GM18505 (cell line): Measurements from ENCODE around the gene RFXANK.
"Not testable (repeated sequence)": the region's sequence is repeated elsewhere in the genome, so short reads cannot be mapped to it uniquely, and the experiment has no call there.

ENCODE experiments used
- ATAC-seq: cut with Tn5 transposase; IDR thresholded peaks from one replicate; pipeline ENCODE4 v1.9.1; 2021; ENCODE audit not compliant: unreplicated experiment
- POLR2A ChIP-seq: IDR thresholded peaks from 4 replicates; pipeline ENCODE4 v1.6.1; 2011; ENCODE audit warnings: borderline replicate concordance; ENCODE audit not compliant: insufficient read depth, insufficient read length; ENCODE audit errors: extremely low read depth

RFXANK gene

GRCh38 chr19:19155495-19156219, 36.4 kb upstream of the RFXANK start:
- TF ChIP-seq POLR2A, result no peak
- peak; percentile 45 for ATAC-seq

- no peak for ATAC-seq
- TF ChIP-seq POLR2A, result no peak
Observed at GRCh38 chr19:19157808-19158207, 34.2 kb upstream of the RFXANK start.

GRCh38 chr19:19159534-19159933, 32.5 kb upstream of the RFXANK start:
- no peak for ATAC-seq

GRCh38 chr19:19160461-19161035, 31.5 kb upstream of the RFXANK start:
- no peak for ATAC-seq
- no peak for TF ChIP-seq POLR2A

More at GRCh38 chr19:19159534-19159933, 32.5 kb upstream of the RFXANK start:
- TF ChIP-seq POLR2A, result no peak

- no peak for ATAC-seq
- TF ChIP-seq POLR2A, result no peak
Observed at GRCh38 chr19:19162495-19162894, 29.6 kb upstream of the RFXANK start.

- ATAC-seq, result no peak
- no peak for TF ChIP-seq POLR2A
Observed at GRCh38 chr19:19165396-19165795, 26.7 kb upstream of the RFXANK start.

- no peak for ATAC-seq
- TF ChIP-seq POLR2A, result no peak
Observed at GRCh38 chr19:19167612-19168011, 24.4 kb upstream of the RFXANK start.

- TF ChIP-seq POLR2A, result no peak
- ATAC-seq, result no peak
Observed at GRCh38 chr19:19169236-19170052, 22.6 kb upstream of the RFXANK start.

- ATAC-seq, result peak; percentile 83
Observed at GRCh38 chr19:19170053-19170872, 21.8 kb upstream of the RFXANK start, which contains the start of gene MEF2B. Gene MEF2B, minus strand, starts transcription at chr19:19170263. Its CDS starts 19,528 bp downstream, at chr19:19150735.

GRCh38 chr19:19170873-19171672, 21.0 kb upstream of the RFXANK start:
- TF ChIP-seq POLR2A, result no peak
- no peak for ATAC-seq

More at GRCh38 chr19:19170053-19170872, 21.8 kb upstream of the RFXANK start, which contains the start of gene MEF2B:
- TF ChIP-seq POLR2A, result peak; percentile 89

GRCh38 chr19:19171821-19172532, 20.1 kb upstream of the RFXANK start:
- no peak for ATAC-seq
- TF ChIP-seq POLR2A, result peak; percentile 45

GRCh38 chr19:19173243-19173642, 18.8 kb upstream of the RFXANK start:
- not testable (repeated sequence) for ATAC-seq
